CD14-positive monocyte (primary cell): ENCODE measurements around the gene SMARCA2. TPM values are rescaled to one million over a fixed set of nuclear protein-coding genes. Genes with fewer than 3 reads are reported as not detected.

Source experiments
- DNase-seq, 3 donors: peaks; one replicate each; pipeline ENCODE4 v3.0.0-alpha.2; 2011 to 2022
- H2AFZ ChIP-seq: 2 replicates; pipeline ENCODE4 v1.6.0; 2012; ENCODE audit warnings: mild to moderate bottlenecking, low read depth, low read length, inconsistent platforms; ENCODE audit not compliant: insufficient read depth, poor library complexity, severe bottlenecking
- H3K27ac ChIP-seq, 2 donors: 1 replicate in 1 of 2; 2 replicates in 1 of 2; pipeline ENCODE4 v1.5.1; 2012 to 2013; ENCODE audit warnings: low read length in 2 of 2, control low read depth in 1 of 2, inconsistent platforms in 1 of 2, low read depth in 1 of 2, mild to moderate bottlenecking in 1 of 2
- H3K27me3 ChIP-seq, 2 donors: one replicate each; pipeline versions ENCODE4 v1.6.0 to v1.6.1; 2011 to 2013; ENCODE audit warnings: low read length in 2 of 2; ENCODE audit not compliant: control insufficient read depth in 2 of 2, insufficient read depth in 2 of 2
- H3K36me3 ChIP-seq, 2 donors: replicated peaks in 1 of 2; 1 replicate in 1 of 2; 2 replicates in 1 of 2; pipeline versions ENCODE4 v1.5.1 to v1.6.1; 2012 to 2013; ENCODE audit warnings: low read length in 2 of 2, control low read depth in 1 of 2, inconsistent platforms in 1 of 2, mild to moderate bottlenecking in 1 of 2; ENCODE audit not compliant: insufficient read depth in 2 of 2, control insufficient read depth in 1 of 2
- H3K4me1 ChIP-seq, 2 donors: 1 replicate in 1 of 2; 2 replicates in 1 of 2; pipeline versions ENCODE4 v1.5.1 to v1.6.1; 2012 to 2013; ENCODE audit warnings: low read length in 2 of 2, control low read depth in 1 of 2, inconsistent platforms in 1 of 2, mild to moderate bottlenecking in 1 of 2, moderate library complexity in 1 of 2; ENCODE audit not compliant: insufficient read depth in 2 of 2, control insufficient read depth in 1 of 2
- H3K4me2 ChIP-seq: replicated peaks from 2 replicates; pipeline ENCODE3; 2012; ENCODE audit warnings: low read length, moderate library complexity, mild to moderate bottlenecking; ENCODE audit not compliant: poor library complexity, severe bottlenecking; ENCODE audit errors: extremely low read depth
- H3K4me3 ChIP-seq, 3 experiments: fragments of 200-600 bp in 1 of 3; sonication (generic) in 1 of 3; replicated peaks in 1 of 3; 1 replicate in 2 of 3; 2 replicates in 1 of 3; pipeline ENCODE4 v1.5.1; 2011 to 2013; ENCODE audit warnings: low read length in 3 of 3, mild to moderate bottlenecking in 3 of 3, control low read depth in 2 of 3, low read depth in 2 of 3, inconsistent platforms in 1 of 3, moderate library complexity in 1 of 3
- H3K79me2 ChIP-seq: 2 replicates; pipeline ENCODE4 v1.6.0; 2012; ENCODE audit warnings: mild to moderate bottlenecking, control low read depth, inconsistent platforms, low read length, moderate library complexity; ENCODE audit not compliant: insufficient read depth
- H3K9ac ChIP-seq: 2 replicates; pipeline ENCODE4 v1.6.0; 2017; ENCODE audit warnings: low read length, mild to moderate bottlenecking; ENCODE audit not compliant: insufficient read depth, poor library complexity, severe bottlenecking
- H3K9me3 ChIP-seq, 2 donors: replicated peaks in 1 of 2; 1 replicate in 1 of 2; 2 replicates in 1 of 2; pipeline versions ENCODE4 v1.5.1 to v1.6.1; 2012 to 2013; ENCODE audit warnings: low read length in 2 of 2, control low read depth in 1 of 2; ENCODE audit not compliant: control insufficient read depth in 1 of 2, insufficient read depth in 1 of 2
- H4K20me1 ChIP-seq: 2 replicates; pipeline ENCODE4 v1.6.0; 2012; ENCODE audit warnings: mild to moderate bottlenecking, low read length, control low read depth, moderate library complexity; ENCODE audit not compliant: insufficient read depth
- H3K27ac Mint-ChIP-seq, 7 donors: one replicate each; pipeline ENCODE4 v1.8.0; 2020; ENCODE audit warnings: mild to moderate bottlenecking in 7 of 7, mixed read lengths in 7 of 7, moderate library complexity in 6 of 7, inconsistent platforms in 2 of 7
- H3K27me3 Mint-ChIP-seq, 3 donors: one replicate each; pipeline ENCODE4 v1.8.0; 2021 to 2022; ENCODE audit warnings: low read depth in 3 of 3, mild to moderate bottlenecking in 3 of 3, mixed read lengths in 3 of 3, moderate library complexity in 3 of 3, inconsistent platforms in 1 of 3
- H3K36me3 Mint-ChIP-seq, 2 donors: one replicate each; pipeline ENCODE4 v1.8.0; 2020; ENCODE audit warnings: mixed read lengths in 2 of 2, inconsistent platforms in 1 of 2, mild to moderate bottlenecking in 1 of 2
- H3K4me1 Mint-ChIP-seq: one replicate; pipeline ENCODE4 v1.8.0; 2020; ENCODE audit warnings: mild to moderate bottlenecking, mixed read lengths
- H3K4me3 Mint-ChIP-seq, 2 donors: one replicate each; pipeline ENCODE4 v1.8.0; 2020; ENCODE audit warnings: mild to moderate bottlenecking in 2 of 2, mixed read lengths in 2 of 2, moderate library complexity in 1 of 2
- H3K9me3 Mint-ChIP-seq, 7 donors: one replicate each; pipeline ENCODE4 v1.8.0; 2020 to 2022; ENCODE audit warnings: mixed read lengths in 7 of 7, mild to moderate bottlenecking in 6 of 7, moderate library complexity in 6 of 7, inconsistent platforms in 2 of 7
- CTCF ChIP-seq: fragments of 200-600 bp; IDR thresholded peaks from one replicate; pipeline ENCODE4 v1.8.0; 2022; ENCODE audit warnings: antibody characterized with exemption, mild to moderate bottlenecking
- WGBS: methylation state at CpG from one replicate; pipeline ENCODE4 v1.1.5; 2013; ENCODE audit warnings: missing lambda C conversion rate; ENCODE audit not compliant: insufficient coverage; 5-methylcytosine and 5-hydroxymethylcytosine counted together
- intact Hi-C, 2 donors: fragments of 100-400 bp; cut with micrococcal nuclease; formaldehyde crosslinking; loops; one replicate each; pipeline versions ENCODE4 v1.15.0 to v1.15.1; 2023
- polyA plus RNA-seq, 3 donors: library from polyadenylated mRNA; depleted of rRNA in 1 of 3; unstranded in 2 of 3; stranded (reverse) in 1 of 3; fragments of 300-500 nt in 2 of 3; fragments of >200 nt in 1 of 3; fragmentation: Illumina TruSeq in 2 of 3; gene quantifications; 1 replicate in 2 of 3; 2 replicates in 1 of 3; pipeline ENCODE4 v1.2.3, GENCODE V29; 2012 to 2021

Gene SMARCA2
- polyA plus RNA-seq, 3 donors = 11.0 to 54.7 (median 11.8) TPM

GRCh38 chr9:1969160-1969559, 46.0 kb upstream of the SMARCA2 start:
- H3K27ac Mint-ChIP-seq = no peak overlapping the region
- peaks cover 4 to 17% (median 11%) of the 10 kb centered on the region in 7 donors for H3K9me3 Mint-ChIP-seq
- Histone ChIP-seq H3K79me2 (no peaks in the 10 kb centered on the region), H3K27me3 (no peaks in the 10 kb centered on the region), H3K4me2 (no peak overlapping the region), H3K27ac (no peak overlapping the region), H3K36me3 (no peaks in the 10 kb centered on the region), H3K4me3 (no peak overlapping the region), H3K9me3 (peaks cover 0 to 6% of the 10 kb centered on the region in 2 donors), H4K20me1 (no peaks in the 10 kb centered on the region), H2AFZ (no peak overlapping the region), H3K4me1 (no peaks in the 10 kb centered on the region), H3K9ac (no peak overlapping the region)
- no CpG with 5 or more reads among the region's 1 CpG for WGBS
- H3K36me3 Mint-ChIP-seq = no peaks in the 10 kb centered on the region
- H3K4me3 Mint-ChIP-seq = no peak overlapping the region
- peaks cover 0 to 4% (median 2%) of the 10 kb centered on the region in 3 donors for H3K27me3 Mint-ChIP-seq
- TF ChIP-seq CTCF = no peak
- H3K4me1 Mint-ChIP-seq = no peaks in the 10 kb centered on the region
- DNase-seq = no peak
- intact Hi-C loops = no loop called here

GRCh38 chr9:1969898-1970297, 45.2 kb upstream of the SMARCA2 start:
- no CpG with 5 or more reads among the region's 1 CpG for whole genome bisulfite sequencing
- DNase-seq = no peak
- no peak overlapping the region for H3K4me2 ChIP-seq
- Mint-ChIP-seq H3K9me3 (peaks cover 4 to 17% (median 11%) of the 10 kb centered on the region in 7 donors), H3K27ac (no peak overlapping the region), H3K4me1 (no peaks in the 10 kb centered on the region), H3K27me3 (peaks cover 0 to 4% (median 2%) of the 10 kb centered on the region in 3 donors), H3K4me3 (no peak overlapping the region), H3K36me3 (no peaks in the 10 kb centered on the region)
- no peak overlapping the region for H2AFZ ChIP-seq
- no peaks in the 10 kb centered on the region for H4K20me1 ChIP-seq
- peaks cover 0 to 6% of the 10 kb centered on the region in 2 donors for H3K9me3 ChIP-seq
- H3K36me3 ChIP-seq = no peaks in the 10 kb centered on the region
- no peak for TF ChIP-seq CTCF
- intact Hi-C loops = no loop called here
- H3K27me3 ChIP-seq = no peaks in the 10 kb centered on the region
- H3K27ac ChIP-seq = no peak overlapping the region
- no peak overlapping the region for H3K9ac ChIP-seq
- no peak overlapping the region for H3K4me3 ChIP-seq
- H3K4me1 ChIP-seq = no peaks in the 10 kb centered on the region
- no peaks in the 10 kb centered on the region for H3K79me2 ChIP-seq
